ENCODE data around the gene NABP1.

Gene NABP1

GRCh38 chr2:191730263-191730662, 52.3 kb downstream of the NABP1 start:
- H3K27ac Mint-ChIP-seq, result no peak overlapping the region
- no peaks in the 10 kb centered on the region for H3K4me1 Mint-ChIP-seq (ENCODE audit: low read depth)
- no peaks in the 10 kb centered on the region for H3K9me3 Mint-ChIP-seq (ENCODE audit: low read depth)
- no peaks in the 10 kb centered on the region for H3K36me3 Mint-ChIP-seq
- H3K27me3 Mint-ChIP-seq, result peaks cover 10% of the 10 kb centered on the region
- H3K4me3 Mint-ChIP-seq, result no peak overlapping the region

Measured in activated naive CD8-positive, alpha-beta T cell (primary cell).